Lower leg skin (tissue), 4 donors: ENCODE measurements around the gene TNFRSF17. TPM values are rescaled to one million over a fixed set of nuclear protein-coding genes. Genes with fewer than 3 reads are reported as not detected.
"Not testable (repeated sequence)": the region's sequence is repeated elsewhere in the genome, so short reads cannot be mapped to it uniquely, and the experiment has no call there.

ENCODE experiments used
- DNase-seq, 2 donors: peaks; one replicate each; pipeline ENCODE4 v3.0.0-alpha.2; 2019; ENCODE audit warnings: low spot score in 2 of 2
- H3K4me3 ChIP-seq: fragments of 200-600 bp; sonication (generic); 2 replicates; pipeline ENCODE4 v1.5.1; 2017; ENCODE audit warnings: mild to moderate bottlenecking, low read depth; ENCODE audit not compliant: poor library complexity, severe bottlenecking
- POLR2A ChIP-seq, 2 donors: fragments of 450-650 bp; IDR thresholded peaks; one replicate each; pipeline ENCODE4 v1.6.1; 2016 to 2017; ENCODE audit warnings: antibody characterized with exemption in 2 of 2, mild to moderate bottlenecking in 1 of 2, moderate library complexity in 1 of 2
- WGBS, 2 donors: methylation state at CpG; one replicate each; pipeline ENCODE4 v1.1.5; 2018; 5-methylcytosine and 5-hydroxymethylcytosine counted together
- intact Hi-C: fragments of 100-400 bp; cut with DNase I; formaldehyde crosslinking; loops from one replicate; pipeline ENCODE4 v1.15.0; 2023; ENCODE audit warnings: low total_unique reads
- total RNA-seq, 4 donors: library from RNA; depleted of rRNA; stranded (reverse); fragments of >200 nt; gene quantifications; one replicate each; pipeline ENCODE4 v1.1.0, GENCODE V29; 2016
- TF ChIP-seq, protein P1 (sequence below), 3 donors: fragments of 450-650 bp; IDR thresholded peaks; one replicate each; pipeline ENCODE4 v1.5.1; 2016; ENCODE audit warnings: antibody characterized with exemption in 3 of 3, mild to moderate bottlenecking in 3 of 3, moderate library complexity in 2 of 3

The TNFRSF17 gene
- total RNA-seq, 4 donors from 2014 or later = not detected

DNA sequence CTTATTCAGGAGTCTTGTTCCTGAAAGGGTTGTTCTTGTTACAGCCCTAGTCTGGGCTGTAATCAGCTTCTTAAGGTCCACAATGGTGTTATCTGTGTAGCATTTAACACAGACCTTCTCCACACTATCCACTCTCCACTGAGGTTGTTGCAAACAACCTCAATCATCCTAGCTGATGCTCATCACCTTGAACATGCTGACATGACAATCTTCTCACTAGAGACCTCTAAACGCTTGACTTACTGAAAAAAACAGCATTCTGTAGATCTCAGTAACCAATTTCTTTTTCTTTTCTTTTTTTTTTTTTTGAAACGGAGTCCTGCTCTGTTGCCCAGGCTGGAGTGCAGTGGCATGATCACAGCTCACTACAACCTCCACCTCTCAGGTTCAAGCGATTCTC is 3.6 kb downstream of the TNFRSF17 start:
- TF ChIP-seq, protein P1, sequence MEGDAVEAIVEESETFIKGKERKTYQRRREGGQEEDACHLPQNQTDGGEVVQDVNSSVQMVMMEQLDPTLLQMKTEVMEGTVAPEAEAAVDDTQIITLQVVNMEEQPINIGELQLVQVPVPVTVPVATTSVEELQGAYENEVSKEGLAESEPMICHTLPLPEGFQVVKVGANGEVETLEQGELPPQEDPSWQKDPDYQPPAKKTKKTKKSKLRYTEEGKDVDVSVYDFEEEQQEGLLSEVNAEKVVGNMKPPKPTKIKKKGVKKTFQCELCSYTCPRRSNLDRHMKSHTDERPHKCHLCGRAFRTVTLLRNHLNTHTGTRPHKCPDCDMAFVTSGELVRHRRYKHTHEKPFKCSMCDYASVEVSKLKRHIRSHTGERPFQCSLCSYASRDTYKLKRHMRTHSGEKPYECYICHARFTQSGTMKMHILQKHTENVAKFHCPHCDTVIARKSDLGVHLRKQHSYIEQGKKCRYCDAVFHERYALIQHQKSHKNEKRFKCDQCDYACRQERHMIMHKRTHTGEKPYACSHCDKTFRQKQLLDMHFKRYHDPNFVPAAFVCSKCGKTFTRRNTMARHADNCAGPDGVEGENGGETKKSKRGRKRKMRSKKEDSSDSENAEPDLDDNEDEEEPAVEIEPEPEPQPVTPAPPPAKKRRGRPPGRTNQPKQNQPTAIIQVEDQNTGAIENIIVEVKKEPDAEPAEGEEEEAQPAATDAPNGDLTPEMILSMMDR (IDR thresholded peaks at IDR 0.05) = no peak
- TF ChIP-seq POLR2A (IDR thresholded peaks at IDR 0.05) = no peak
- intact Hi-C loops = loop anchor here (10.0 kb wide), 1 partner anchor 96 kb away; no protein-coding TSS in a partner anchor
- 90 to 93% methylated on average over 3 of the region's 3 CpGs for whole genome bisulfite sequencing, 2 donors

DNA sequence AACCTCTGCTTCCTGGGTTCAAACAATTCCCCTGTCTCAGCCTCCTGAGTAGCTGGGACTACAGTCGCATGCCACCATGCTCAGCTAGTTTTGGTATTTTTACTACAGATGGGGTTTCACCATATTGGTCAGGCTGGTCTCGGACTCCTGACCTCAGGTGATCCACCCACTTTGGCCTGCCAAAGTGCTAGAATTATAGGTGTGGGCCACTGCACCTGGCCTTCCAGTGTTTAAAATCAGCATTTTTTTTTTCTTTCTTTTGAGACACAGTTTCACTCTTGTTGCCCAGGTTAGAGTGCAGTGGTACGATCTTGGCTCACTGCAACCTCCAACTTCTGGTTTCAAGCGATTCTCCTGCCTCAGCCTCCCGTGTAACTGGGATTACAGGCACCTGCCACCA is 5.3 kb downstream of the TNFRSF17 start:
- DNase-seq, intact Hi-C loops, H3K4me3 ChIP-seq: not testable (repeated sequence)
- WGBS, 2 donors = 96 to 98% methylated on average over 5 of the region's 5 CpGs

More for the DNA sequence above, 3.6 kb downstream of the TNFRSF17 start:
- H3K4me3 ChIP-seq = no peak overlapping the region
- DNase-seq = no peak

DNA sequence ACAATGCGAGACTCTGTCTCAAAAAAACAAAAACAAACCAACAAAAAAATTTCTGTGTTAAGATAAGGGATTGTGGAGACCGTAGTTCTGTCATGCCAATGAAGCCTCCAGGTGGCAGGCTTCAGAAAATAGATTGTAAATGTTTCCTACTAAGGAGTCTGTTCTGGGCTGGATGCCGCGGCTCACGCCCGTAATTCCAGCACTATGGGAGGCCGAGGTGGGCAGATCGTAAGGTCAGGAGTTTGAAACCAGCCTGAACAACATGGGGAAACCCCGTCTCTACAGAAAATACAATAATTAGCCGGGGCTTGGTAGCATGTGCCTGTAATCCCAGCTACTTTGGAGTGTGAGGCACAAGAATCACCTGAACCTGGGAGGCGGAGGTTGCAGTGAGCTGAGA is 7.1 kb downstream of the TNFRSF17 start:
- no peak overlapping the region for H3K4me3 ChIP-seq
- intact Hi-C loops = no loop called here
- TF ChIP-seq, protein P1 (IDR thresholded peaks at IDR 0.05) = no peak
- no peak for TF ChIP-seq POLR2A (IDR thresholded peaks at IDR 0.05)
- WGBS, 2 donors = 60 to 86% methylated on average over 11 of the region's 11 CpGs
- DNase-seq = no peak

DNA sequence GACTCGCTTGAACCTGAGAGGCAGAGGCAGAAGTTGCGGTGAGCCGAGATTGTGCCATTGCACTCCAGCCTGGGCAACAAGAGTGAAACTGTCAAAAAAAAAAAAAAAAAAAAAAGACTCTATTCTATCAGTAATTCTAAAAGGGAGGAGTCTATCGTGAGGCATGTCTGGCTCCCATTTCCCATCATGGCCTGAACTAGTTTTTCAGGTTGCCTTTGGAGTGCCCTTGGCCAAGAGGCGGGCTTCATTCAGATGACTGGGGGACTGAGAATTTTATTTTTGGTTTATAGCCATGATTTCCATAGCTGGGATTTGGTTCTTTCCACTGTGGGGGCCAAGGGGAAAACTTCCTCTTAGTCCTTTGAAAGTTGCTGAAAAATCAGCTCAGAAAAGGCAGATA is 8.1 kb downstream of the TNFRSF17 start:
- intact Hi-C loops = no loop called here

DNA sequence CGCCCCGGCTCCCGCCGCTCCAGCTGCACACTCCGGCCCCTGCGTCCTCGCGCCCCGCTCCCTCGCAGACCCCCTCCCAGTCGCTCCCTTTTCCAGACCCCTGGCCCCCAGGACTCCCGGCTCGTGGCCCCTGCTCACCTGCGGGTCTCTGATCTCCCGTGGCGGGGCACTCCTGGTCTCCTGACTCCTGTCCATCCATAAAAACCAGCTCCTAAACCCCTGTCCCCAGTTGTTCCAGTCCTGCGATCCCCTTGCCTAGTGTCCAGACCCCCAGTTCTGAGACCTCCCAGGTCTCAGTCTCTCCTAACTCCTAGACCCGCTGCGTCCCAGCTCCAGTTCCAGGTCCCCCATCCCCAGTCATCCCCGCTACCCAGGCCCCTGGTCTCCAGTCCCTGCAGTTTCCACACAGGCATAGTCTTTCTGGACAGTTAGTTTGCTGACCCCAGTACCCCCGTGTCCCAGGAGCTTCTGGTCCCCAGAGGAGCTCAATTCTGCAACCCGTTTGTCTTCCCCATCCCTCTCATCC is 11.9 kb downstream of the TNFRSF17 start:
- no peak for TF ChIP-seq POLR2A (IDR thresholded peaks at IDR 0.05)
- TF ChIP-seq, protein P1 (IDR thresholded peaks at IDR 0.05) = no peak
- intact Hi-C loops = no loop called here
- peak in 1 of 2 donors; percentile 17 for DNase-seq
- WGBS, 2 donors = 0 to 2% methylated on average over 11 to 22 of the region's 22 CpGs
- peak overlapping the region; percentile 72 for H3K4me3 ChIP-seq

More for the DNA sequence above, 8.1 kb downstream of the TNFRSF17 start:
- WGBS, 2 donors = 44 to 50% methylated on average over 5 of the region's 5 CpGs
- no peak for DNase-seq
- TF ChIP-seq, protein P1 (IDR thresholded peaks at IDR 0.05) = no peak
- TF ChIP-seq POLR2A (IDR thresholded peaks at IDR 0.05) = no peak
- no peak overlapping the region for H3K4me3 ChIP-seq

DNA sequence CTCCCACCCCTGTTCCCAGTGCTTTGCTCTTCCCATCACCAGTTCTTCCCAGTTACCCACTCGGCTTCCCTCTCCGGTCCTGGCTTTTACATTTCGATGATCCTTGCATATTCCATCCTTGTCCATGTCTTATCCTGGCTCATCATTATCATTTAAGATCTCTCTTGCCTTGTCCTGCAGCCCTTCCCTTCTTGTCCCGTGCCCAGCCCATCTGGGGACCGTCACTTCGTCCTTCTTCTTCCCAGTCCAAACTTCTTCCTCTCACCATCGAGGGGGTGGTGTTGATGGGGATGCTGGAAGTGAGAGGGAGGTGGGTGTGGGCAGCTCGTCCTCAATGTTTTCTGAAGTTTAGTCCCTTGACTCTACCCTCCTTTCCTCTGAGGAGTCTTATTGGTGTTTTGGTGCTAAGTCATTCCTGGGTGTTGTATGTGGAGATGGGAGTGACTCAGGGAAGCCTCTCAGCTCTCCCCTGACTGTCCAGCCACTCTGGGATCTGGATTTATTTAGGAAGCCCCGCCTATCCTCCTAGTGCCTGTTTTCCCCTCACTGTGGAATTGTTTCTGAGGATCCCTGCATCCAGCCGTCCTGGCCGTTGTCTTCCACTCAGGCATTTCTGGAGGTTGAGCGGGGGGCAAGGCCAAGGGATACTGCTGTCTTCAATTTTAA is 12.5 kb downstream of the TNFRSF17 start:
- WGBS, 2 donors = 13 to 16% methylated on average over 12 of the region's 12 CpGs
- DNase-seq = peak in 1 of 2 donors; percentile 58
- intact Hi-C loops = no loop called here

More for the DNA sequence above, 12.5 kb downstream of the TNFRSF17 start:
- no peak for TF ChIP-seq POLR2A (IDR thresholded peaks at IDR 0.05)
- TF ChIP-seq, protein P1 (IDR thresholded peaks at IDR 0.05) = no peak
- H3K4me3 ChIP-seq = peak overlapping the region; percentile 72
